H1 (cell line): ENCODE measurements around the gene POMT2. TPM values are rescaled to one million over a fixed set of nuclear protein-coding genes. Genes with fewer than 3 reads are reported as not detected.

ENCODE experiments used
- JUN ChIP-seq: IDR thresholded peaks from 2 replicates; pipeline ENCODE4 v1.6.1; 2011; ENCODE audit warnings: low read depth, mild to moderate bottlenecking, improper control_type of control experiment, low read length
- POLR2A ChIP-seq, 2 experiments: IDR thresholded peaks; 1 replicate in 1 of 2; 2 replicates in 1 of 2; pipeline ENCODE4 v1.6.1; 2011; ENCODE audit warnings: low read depth in 2 of 2, low read length in 2 of 2, mild to moderate bottlenecking in 2 of 2; ENCODE audit errors: control extremely low read depth in 1 of 2
- SP4 ChIP-seq: IDR thresholded peaks from 2 replicates; pipeline ENCODE4 v1.6.1; 2012; ENCODE audit warnings: low read length, inconsistent platforms
- SRF ChIP-seq: IDR thresholded peaks from 2 replicates; pipeline ENCODE4 v1.6.1; 2011; ENCODE audit warnings: mild to moderate bottlenecking, low read depth, low read length, moderate library complexity
- TBP ChIP-seq: IDR thresholded peaks from 2 replicates; pipeline ENCODE4 v1.6.1; 2011; ENCODE audit warnings: low read depth, low read length, improper control_type of control experiment
- polyA plus RNA-seq, 7 experiments: library from polyadenylated mRNA; depleted of rRNA in 3 of 7; stranded (reverse) in 5 of 7; unstranded in 2 of 7; fragments of >200 nt in 5 of 7; fragments of 200-250 nt in 2 of 7; gene quantifications; 1 replicate in 5 of 7; 2 replicates in 1 of 7; 4 replicates in 1 of 7; pipeline versions ENCODE4 v1.2.1 to v1.2.3, GENCODE V29; 2011 to 2013; ENCODE audit warnings: missing spikeins in 2 of 7, mixed read lengths in 2 of 7
- total RNA-seq: library from RNA; stranded (reverse); fragmentation: NEBNext Ultra II Directional; extraction: Animal tissue kit (Norgen Biotek cat#: 25700); gene quantifications from 2 replicates; pipeline ENCODE4 v1.2.1, GENCODE V29; 2021
- TF ChIP-seq, protein P1 (sequence below): fragments of 300-600 bp; sonication (generic); IDR thresholded peaks from 2 replicates; pipeline ENCODE4 v1.7.1; 2012; ENCODE audit warnings: low read length, moderate library complexity, mild to moderate bottlenecking, inconsistent platforms; ENCODE audit not compliant: insufficient replicate concordance

Gene POMT2
- total and polyA plus RNA-seq, 2 of the 8 experiments (the other 6 are each of a cell fraction or from before 2014, with no cell fraction given), result 20.8 to 44.9 TPM

DNA sequence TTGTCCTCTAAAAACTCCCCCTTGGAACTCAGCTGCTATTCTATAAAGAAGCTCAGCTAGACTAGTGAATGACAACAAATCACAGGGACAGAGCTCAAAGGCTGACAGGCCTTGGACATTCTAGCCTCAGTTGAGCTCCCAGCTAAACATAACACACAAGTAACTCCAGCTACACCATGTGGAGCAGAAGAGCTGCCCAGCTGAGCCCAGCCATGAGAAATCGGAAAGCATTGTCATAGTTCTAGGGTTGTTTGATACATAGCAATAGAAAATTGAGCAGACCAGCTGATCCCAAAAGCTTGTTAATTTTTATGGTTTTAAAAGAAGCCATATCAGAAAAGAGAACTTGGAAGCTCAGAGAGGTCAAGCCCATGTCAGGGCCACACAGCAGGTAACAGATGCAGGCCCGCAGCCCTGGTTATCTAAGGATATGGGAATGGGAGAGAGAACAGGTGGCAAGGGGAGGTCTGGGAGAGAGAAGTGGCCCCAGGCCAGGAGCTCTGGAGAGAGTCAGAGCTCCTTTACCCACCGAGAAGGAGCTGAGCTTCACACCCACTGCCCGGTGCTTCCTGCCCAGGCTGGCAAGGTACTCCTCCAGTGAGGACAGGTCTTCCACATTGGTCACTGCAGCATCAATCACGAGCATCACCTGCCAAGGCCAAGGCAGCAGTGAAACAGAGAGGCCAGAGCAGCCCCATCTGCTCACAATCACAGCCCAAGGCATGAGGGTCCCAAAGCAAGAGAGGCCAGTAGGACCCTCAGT, 52.6 kb downstream of the POMT2 start (continued):
- TF ChIP-seq, protein P1, sequence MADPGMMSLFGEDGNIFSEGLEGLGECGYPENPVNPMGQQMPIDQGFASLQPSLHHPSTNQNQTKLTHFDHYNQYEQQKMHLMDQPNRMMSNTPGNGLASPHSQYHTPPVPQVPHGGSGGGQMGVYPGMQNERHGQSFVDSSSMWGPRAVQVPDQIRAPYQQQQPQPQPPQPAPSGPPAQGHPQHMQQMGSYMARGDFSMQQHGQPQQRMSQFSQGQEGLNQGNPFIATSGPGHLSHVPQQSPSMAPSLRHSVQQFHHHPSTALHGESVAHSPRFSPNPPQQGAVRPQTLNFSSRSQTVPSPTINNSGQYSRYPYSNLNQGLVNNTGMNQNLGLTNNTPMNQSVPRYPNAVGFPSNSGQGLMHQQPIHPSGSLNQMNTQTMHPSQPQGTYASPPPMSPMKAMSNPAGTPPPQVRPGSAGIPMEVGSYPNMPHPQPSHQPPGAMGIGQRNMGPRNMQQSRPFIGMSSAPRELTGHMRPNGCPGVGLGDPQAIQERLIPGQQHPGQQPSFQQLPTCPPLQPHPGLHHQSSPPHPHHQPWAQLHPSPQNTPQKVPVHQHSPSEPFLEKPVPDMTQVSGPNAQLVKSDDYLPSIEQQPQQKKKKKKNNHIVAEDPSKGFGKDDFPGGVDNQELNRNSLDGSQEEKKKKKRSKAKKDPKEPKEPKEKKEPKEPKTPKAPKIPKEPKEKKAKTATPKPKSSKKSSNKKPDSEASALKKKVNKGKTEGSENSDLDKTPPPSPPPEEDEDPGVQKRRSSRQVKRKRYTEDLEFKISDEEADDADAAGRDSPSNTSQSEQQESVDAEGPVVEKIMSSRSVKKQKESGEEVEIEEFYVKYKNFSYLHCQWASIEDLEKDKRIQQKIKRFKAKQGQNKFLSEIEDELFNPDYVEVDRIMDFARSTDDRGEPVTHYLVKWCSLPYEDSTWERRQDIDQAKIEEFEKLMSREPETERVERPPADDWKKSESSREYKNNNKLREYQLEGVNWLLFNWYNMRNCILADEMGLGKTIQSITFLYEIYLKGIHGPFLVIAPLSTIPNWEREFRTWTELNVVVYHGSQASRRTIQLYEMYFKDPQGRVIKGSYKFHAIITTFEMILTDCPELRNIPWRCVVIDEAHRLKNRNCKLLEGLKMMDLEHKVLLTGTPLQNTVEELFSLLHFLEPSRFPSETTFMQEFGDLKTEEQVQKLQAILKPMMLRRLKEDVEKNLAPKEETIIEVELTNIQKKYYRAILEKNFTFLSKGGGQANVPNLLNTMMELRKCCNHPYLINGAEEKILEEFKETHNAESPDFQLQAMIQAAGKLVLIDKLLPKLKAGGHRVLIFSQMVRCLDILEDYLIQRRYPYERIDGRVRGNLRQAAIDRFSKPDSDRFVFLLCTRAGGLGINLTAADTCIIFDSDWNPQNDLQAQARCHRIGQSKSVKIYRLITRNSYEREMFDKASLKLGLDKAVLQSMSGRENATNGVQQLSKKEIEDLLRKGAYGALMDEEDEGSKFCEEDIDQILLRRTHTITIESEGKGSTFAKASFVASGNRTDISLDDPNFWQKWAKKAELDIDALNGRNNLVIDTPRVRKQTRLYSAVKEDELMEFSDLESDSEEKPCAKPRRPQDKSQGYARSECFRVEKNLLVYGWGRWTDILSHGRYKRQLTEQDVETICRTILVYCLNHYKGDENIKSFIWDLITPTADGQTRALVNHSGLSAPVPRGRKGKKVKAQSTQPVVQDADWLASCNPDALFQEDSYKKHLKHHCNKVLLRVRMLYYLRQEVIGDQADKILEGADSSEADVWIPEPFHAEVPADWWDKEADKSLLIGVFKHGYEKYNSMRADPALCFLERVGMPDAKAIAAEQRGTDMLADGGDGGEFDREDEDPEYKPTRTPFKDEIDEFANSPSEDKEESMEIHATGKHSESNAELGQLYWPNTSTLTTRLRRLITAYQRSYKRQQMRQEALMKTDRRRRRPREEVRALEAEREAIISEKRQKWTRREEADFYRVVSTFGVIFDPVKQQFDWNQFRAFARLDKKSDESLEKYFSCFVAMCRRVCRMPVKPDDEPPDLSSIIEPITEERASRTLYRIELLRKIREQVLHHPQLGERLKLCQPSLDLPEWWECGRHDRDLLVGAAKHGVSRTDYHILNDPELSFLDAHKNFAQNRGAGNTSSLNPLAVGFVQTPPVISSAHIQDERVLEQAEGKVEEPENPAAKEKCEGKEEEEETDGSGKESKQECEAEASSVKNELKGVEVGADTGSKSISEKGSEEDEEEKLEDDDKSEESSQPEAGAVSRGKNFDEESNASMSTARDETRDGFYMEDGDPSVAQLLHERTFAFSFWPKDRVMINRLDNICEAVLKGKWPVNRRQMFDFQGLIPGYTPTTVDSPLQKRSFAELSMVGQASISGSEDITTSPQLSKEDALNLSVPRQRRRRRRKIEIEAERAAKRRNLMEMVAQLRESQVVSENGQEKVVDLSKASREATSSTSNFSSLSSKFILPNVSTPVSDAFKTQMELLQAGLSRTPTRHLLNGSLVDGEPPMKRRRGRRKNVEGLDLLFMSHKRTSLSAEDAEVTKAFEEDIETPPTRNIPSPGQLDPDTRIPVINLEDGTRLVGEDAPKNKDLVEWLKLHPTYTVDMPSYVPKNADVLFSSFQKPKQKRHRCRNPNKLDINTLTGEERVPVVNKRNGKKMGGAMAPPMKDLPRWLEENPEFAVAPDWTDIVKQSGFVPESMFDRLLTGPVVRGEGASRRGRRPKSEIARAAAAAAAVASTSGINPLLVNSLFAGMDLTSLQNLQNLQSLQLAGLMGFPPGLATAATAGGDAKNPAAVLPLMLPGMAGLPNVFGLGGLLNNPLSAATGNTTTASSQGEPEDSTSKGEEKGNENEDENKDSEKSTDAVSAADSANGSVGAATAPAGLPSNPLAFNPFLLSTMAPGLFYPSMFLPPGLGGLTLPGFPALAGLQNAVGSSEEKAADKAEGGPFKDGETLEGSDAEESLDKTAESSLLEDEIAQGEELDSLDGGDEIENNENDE, result no peak
- TF ChIP-seq POLR2A (IDR thresholded peaks at IDR 0.05; ENCODE audit: control extremely low read depth in 1 of 2, low read depth in 2 of 2, low read length in 2 of 2) (no peak), SP4 (no peak), TBP (no peak), SRF (no peak), JUN (no peak)
